Ramos (cell line): ENCODE data around the gene CLDN6.
"Not testable (repeated sequence)": the region's sequence is repeated elsewhere in the genome, so short reads cannot be mapped to it uniquely, and the experiment has no call there.

ENCODE experiments used
- in situ Hi-C: fragments of 300-500 bp; cut with MboI; formaldehyde crosslinking; loops from one replicate; pipeline ENCODE4 v1.14.3; 2022; ENCODE audit warnings: low sequenced_read_pairs; ENCODE audit not compliant: unreplicated experiment

The CLDN6 gene

DNA sequence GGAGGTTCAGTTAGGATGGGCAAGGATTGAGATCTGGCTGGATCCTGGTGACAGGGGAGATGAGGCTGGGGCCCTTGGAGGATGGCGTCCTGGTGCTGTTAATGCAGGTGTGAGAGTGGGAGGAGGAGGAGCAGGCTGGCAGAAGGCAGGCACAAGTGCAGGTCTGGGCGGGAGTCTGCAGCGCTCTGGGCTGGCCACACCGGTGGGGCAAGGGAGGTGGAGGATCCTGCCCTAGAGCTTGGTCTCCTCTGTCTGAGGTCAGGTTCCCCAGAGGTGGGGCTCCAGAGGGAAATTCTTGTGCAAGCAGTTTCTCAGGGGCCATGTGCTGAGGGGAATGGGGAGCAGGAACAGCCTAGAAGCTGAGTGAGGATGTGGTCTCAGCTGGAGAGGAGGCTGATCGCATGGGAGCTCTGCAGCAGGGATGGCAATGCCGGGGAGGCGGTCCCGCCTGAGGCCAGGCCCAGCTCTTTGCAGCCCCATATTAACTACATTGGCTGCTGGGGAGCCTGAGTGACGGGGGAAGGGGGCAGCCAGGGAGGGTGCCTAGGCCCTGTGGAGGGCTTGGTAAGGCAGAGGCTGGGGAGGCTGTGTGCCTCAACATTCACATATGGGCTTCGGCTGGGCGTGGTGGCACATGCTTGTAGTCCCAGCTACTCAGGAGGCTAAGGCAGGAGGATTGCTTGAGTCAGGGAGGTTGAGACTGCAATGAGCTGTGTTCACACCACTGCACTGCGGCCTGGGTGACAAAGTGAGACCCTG is 34.8 kb upstream of the CLDN6 start:
- in situ Hi-C loops: not testable (repeated sequence)

- in situ Hi-C loops: no loop called here
Measured at GRCh38 chr16:3051494-3051893, 33.5 kb upstream of the CLDN6 start.

DNA sequence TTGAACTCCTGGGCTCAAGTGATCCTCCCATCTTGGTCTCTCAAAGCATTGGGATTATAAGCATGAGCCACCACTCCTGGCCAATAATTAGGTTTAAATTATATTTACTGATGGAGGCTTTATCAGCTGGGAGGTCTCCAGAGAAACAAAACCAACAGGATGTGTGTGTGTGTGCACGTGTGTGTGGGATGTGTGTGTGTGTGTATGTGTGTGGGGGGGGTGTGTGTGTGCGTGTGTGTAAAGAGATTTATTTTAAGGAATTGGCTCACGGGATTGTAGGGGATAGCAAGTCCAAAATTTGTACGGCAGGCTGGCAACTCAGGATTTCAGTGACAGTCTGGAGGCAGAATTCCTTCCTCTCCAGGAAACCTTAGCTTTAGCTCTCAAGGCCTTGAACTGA is 33.0 kb upstream of the CLDN6 start:
- in situ Hi-C loops: no loop called here

DNA sequence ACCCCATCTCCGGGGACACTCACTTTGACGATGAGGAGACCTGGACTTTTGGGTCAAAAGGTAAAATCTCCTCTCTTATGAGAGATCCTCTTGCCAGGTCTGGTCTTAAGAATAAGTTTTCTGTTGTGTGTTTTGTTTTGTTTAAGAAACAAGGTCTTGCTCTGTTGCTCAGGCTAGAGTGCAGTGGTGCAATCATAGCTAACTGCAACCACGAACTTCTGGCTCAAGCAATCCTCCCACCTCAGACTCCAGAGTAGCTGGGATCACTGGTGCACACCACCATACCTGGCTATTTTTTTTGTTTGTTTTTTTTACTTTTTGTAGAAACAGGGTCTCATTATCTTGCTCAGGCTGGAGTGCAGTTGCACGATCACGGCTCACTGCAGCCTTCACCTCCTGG is 32.5 kb upstream of the CLDN6 start:
- in situ Hi-C loops: no loop called here

DNA sequence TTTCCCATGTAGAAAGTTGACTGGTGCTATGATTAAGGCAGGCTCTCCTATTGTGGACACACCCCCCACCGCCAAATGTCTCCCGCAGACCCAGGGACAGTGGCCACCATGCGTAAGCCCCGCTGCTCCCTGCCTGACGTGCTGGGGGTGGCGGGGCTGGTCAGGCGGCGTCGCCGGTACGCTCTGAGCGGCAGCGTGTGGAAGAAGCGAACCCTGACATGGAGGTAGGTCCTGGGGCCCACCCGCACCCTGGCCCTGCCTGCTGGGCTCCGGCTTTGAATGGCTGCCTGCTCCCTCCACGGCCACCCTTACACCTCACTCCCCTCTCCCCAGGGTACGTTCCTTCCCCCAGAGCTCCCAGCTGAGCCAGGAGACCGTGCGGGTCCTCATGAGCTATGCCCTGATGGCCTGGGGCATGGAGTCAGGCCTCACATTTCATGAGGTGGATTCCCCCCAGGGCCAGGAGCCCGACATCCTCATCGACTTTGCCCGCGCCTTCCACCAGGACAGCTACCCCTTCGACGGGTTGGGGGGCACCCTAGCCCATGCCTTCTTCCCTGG is 32.0 kb upstream of the CLDN6 start:
- in situ Hi-C loops: no loop called here

DNA sequence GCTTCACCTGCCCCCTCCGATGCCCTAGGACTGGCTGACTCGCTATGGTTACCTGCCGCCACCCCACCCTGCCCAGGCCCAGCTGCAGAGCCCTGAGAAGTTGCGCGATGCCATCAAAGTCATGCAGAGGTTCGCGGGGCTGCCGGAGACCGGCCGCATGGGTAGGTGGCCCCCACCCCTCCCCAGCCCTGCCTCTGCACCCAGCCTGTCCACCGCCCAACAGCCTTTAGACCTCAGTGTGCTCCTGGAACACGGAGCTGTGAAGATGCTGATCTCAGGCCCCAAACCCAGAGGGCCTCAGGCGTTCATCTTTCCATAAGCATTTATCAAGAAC is 29.4 kb upstream of the CLDN6 start:
- in situ Hi-C loops: no loop called here

- in situ Hi-C loops: no loop called here
Measured at GRCh38 chr16:3046641-3047386, 28.8 kb upstream of the CLDN6 start.

- in situ Hi-C loops: no loop called here
Measured at GRCh38 chr16:3045758-3046640, 28.0 kb upstream of the CLDN6 start, which contains the start of gene MMP25. MMP25 (plus strand) TSS chr16:3046561; CDS start chr16:3046918, 357 bp downstream.

DNA sequence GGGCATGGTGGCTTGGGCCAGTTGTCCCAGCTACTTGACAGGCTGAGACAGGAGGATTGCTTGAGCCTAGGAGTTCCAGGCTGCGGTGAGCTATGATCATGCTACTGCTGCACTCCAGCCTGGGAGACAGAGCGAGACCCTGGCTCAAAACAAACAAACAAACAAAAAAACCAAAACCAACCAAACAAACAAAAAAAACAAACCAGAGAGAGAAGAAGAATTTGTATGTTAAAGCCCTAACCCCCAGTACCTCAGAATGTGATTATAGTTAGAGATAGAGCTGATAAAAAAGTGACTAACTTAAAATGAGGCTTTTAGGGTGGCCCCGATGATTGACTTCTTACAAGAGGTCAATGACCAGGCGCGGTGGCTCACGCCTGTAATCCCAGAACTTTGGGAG is 26.7 kb upstream of the CLDN6 start:
- in situ Hi-C loops: no loop called here

GRCh38 chr16:3042376-3042775 is 24.4 kb upstream of the CLDN6 start:
- in situ Hi-C loops: no loop called here

- in situ Hi-C loops: no loop called here
Measured at GRCh38 chr16:3038896-3039295, 20.9 kb upstream of the CLDN6 start.

DNA sequence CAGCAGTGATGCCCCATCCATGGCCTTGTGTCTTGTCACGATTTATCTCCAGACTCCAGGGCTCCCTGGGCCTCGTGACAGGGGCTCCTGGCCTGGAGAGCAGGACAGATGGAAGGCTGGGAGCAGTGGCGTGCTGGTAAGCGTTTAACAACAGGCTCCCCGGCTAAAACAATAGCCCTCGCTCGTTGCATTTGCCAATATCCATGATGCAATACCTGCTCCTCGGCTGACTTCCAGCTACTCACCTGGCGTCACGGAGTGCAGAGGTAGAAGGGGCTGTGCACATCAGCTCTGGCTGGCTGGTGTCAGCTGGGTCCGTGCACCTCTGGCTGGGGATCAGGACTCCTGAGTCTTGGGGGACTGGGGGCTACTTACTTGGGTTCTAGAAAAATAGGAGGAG is 20.3 kb upstream of the CLDN6 start:
- in situ Hi-C loops: no loop called here

GRCh38 chr16:3036726-3037315 is 18.8 kb upstream of the CLDN6 start, which contains the start of gene BICDL2:
BICDL2 (minus strand) TSS chr16:3036944; CDS start chr16:3035496, 1,448 bp downstream.
- in situ Hi-C loops: no loop called here

DNA sequence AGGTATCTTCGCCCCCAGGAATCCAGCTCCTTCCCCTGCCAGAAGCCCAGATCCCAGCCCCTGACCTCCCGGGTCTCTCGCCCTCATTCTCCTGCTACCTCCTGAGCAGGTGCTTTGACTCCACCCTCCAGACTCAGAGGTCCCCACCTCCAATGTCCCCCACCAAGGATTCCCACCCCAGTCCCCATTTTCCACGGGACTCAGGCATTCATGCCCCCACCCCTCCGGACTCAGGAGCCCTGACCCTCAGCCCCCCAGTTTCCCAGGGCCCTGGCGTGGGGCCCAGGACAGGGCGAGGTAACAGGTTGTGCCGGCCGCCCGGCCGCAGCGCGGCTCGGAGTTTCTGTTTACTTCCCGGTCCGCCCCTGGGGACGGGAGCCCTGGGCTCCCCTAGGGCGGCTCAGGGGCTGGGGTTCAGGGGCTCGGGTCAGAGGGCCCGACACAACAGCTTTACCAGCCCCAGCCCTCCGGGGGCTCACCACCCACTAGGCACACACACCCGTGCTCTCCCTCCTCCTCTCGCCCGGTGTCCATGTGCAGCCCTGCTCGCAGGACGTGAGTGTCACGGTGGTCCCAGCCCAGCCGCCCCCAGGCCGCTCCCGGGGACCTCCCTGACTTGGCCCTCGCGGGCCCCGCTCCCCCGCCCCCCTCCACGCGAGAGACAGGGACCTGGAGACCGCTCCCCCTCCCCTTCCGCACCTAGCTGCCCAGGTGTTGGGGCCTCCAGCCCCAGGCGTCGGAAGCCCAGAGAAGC is 18.2 kb upstream of the CLDN6 start:
- in situ Hi-C loops: no loop called here

GRCh38 chr16:3035289-3035971 is 17.4 kb upstream of the CLDN6 start:
- in situ Hi-C loops: no loop called here

- in situ Hi-C loops: no loop called here
Measured at GRCh38 chr16:3032624-3033023, 14.6 kb upstream of the CLDN6 start.

DNA sequence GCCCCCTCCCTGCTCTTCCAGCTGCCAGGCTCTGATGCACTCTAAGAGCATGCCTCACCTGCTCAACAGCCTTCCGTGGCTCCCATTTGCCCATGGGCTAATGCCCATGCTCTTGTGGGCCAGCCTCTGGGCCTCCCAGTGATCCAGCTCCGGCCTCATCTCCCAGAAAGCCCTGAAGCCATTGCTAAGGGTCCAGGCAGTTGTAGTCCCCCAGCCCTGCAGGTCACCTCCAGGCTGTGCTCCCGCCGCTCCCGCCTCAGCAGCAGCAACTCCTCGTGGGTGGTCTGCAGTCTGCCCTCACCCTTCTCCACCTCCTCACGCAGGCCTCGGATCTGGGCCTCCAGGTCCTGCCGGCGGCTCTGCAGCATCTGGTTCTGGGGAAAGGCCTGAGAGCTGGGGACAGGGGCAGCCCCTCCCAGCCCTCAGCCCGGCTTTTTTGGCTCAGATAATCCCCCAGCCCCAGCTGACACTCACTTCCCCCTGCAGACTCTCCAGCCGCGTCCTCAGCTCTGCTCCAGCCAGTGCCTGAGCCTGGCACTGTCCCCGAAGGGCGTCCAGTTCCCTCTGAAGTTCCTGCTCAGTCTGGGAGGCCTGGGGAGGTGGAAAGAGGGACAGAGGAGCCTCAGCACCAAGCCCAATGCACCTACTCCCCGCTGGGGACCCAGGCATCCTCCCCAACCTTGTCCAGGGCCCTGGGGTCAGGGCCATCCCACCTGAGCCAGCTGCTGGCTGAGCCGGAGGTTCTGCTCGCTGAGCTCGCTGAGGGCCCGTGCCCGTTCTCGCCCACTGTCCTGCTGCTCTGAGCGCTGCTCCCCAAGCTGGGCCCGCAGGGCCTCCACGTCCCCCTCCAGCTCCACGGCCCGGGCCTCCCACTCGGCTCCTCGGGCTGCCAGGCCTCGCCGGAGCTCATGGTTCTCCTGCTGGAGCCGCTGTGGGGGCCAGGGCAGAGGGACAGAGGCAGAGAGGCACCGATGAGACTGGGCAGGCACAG is 12.5 kb upstream of the CLDN6 start:
- in situ Hi-C loops: no loop called here
